GM12878 (cell line): Measurements from ENCODE around the gene SNAP29. TPM values are rescaled to one million over a fixed set of nuclear protein-coding genes. Genes with fewer than 3 reads are reported as not detected.

ENCODE experiments used
- ATAC-seq: fragments of 200-7000 bp; cut with Tn5 transposase; 3 replicates; pipeline ENCODE4 v1.9.1; 2020; ENCODE audit warnings: mild to moderate bottlenecking, moderate library complexity
- BruUV-seq: library from RNA; stranded (reverse); fragments of 400-500 nt; replicated peaks from 2 replicates; lab custom pipeline; 2021; lab: Mats Ljungman, UMichigan
- CTCF ChIA-PET: fragments of 300-600 bp; sonication (Branson Sonifier 250); formaldehyde crosslinking; extraction: SDS; loops from one replicate; lab custom pipeline; 2021; ENCODE audit warnings: inconsistent platforms; lab: Yijun Ruan, JAX
- POLR2A ChIA-PET: fragments of 350-600 bp; formaldehyde crosslinking; extraction: SDS; loops from one replicate; lab custom pipeline; 2021; ENCODE audit warnings: inconsistent platforms; lab: Charles Lee
- RAD21 ChIA-PET: fragments of 300-600 bp; sonication (Branson Sonifier 250); formaldehyde crosslinking; loops from one replicate; lab custom pipeline; 2023; ENCODE audit warnings: antibody characterized with exemption; ENCODE audit not compliant: unreplicated experiment; lab: Charles Lee
- SMC1A ChIA-PET: fragments of 300-600 bp; sonication (Branson Sonifier 250); formaldehyde crosslinking; loops from one replicate; lab custom pipeline; 2023; ENCODE audit not compliant: unreplicated experiment, uncharacterized antibody; lab: Charles Lee
- DNase-seq: peaks from one replicate; pipeline ENCODE4 v3.0.0-alpha.2; 2011; ENCODE audit warnings: low read depth, low spot score
- FAIRE-seq: peaks from 3 replicates; lab custom pipeline; 2011; peaks lifted over from hg19 to GRCh38; lab: Jason Lieb, UNC
- H2AFZ ChIP-seq: 2 replicates; pipeline ENCODE4 v1.6.0; 2011; ENCODE audit warnings: low read depth, low read length, control low read depth; ENCODE audit not compliant: control insufficient read depth
- H3K27ac ChIP-seq: 2 replicates; pipeline ENCODE4 v1.5.1; 2011; ENCODE audit warnings: control low read depth; ENCODE audit not compliant: control insufficient read depth, insufficient read depth
- H3K27me3 ChIP-seq, 2 experiments: replicated peaks in 1 of 2; 2 replicates each; pipeline versions ENCODE4 v1.6.0 to v1.6.1; 2011; ENCODE audit warnings: low read length in 1 of 2; ENCODE audit not compliant: control insufficient read depth in 2 of 2, insufficient read depth in 2 of 2
- H3K36me3 ChIP-seq, 2 experiments: 2 replicates each; pipeline ENCODE4 v1.5.1; 2011; ENCODE audit warnings: low read length in 1 of 2; ENCODE audit not compliant: control insufficient read depth in 2 of 2, insufficient read depth in 2 of 2
- H3K4me1 ChIP-seq: 2 replicates; pipeline ENCODE4 v1.6.1; 2011; ENCODE audit warnings: mild to moderate bottlenecking, low read length, moderate library complexity, mixed read lengths; ENCODE audit not compliant: control insufficient read depth, insufficient read depth
- H3K4me2 ChIP-seq: 2 replicates; pipeline ENCODE4 v1.6.0; 2011; ENCODE audit warnings: control low read depth; ENCODE audit not compliant: control insufficient read depth, insufficient read depth
- H3K4me3 ChIP-seq: fragments of 200-600 bp; sonication (generic); 2 replicates; pipeline ENCODE4 v1.5.1; 2016
- H3K79me2 ChIP-seq: 2 replicates; pipeline ENCODE4 v1.6.0; 2011; ENCODE audit warnings: low read length; ENCODE audit not compliant: control insufficient read depth, insufficient read depth
- H3K9ac ChIP-seq: 2 replicates; pipeline ENCODE4 v1.8.0; 2011; ENCODE audit warnings: low read length, control low read depth, mixed read lengths; ENCODE audit not compliant: control insufficient read depth, insufficient read depth
- H3K9me3 ChIP-seq: replicated peaks from 3 replicates; pipeline ENCODE4 v1.5.1; 2011; ENCODE audit warnings: mild to moderate bottlenecking, low read length; ENCODE audit not compliant: control insufficient read depth, insufficient read depth
- H4K20me1 ChIP-seq: 2 replicates; pipeline ENCODE4 v1.6.0; 2011; ENCODE audit not compliant: control insufficient read depth, insufficient read depth
- HDGF ChIP-seq: fragments of 450-650 bp; IDR thresholded peaks from 2 replicates; pipeline ENCODE4 v1.6.1; 2016; ENCODE audit warnings: antibody characterized with exemption
- LARP7 ChIP-seq: fragments of 450-650 bp; IDR thresholded peaks from 2 replicates; pipeline ENCODE4 v1.6.1; 2017; ENCODE audit warnings: mild to moderate bottlenecking
- MXI1 ChIP-seq: fragments of 150-350 bp; IDR thresholded peaks from 2 replicates; pipeline ENCODE4 v1.6.1; 2011; ENCODE audit warnings: low read depth, mild to moderate bottlenecking, inconsistent platforms, low read length, improper control_type of control experiment
- RBBP5 ChIP-seq: fragments of 200-600 bp; sonication (generic); conservative IDR thresholded peaks from 2 replicates; pipeline ENCODE4 v1.6.1; 2016
- RELB ChIP-seq: fragments of 450-650 bp; IDR thresholded peaks from 2 replicates; pipeline ENCODE4 v1.6.1; 2017; ENCODE audit warnings: low read depth, mild to moderate bottlenecking, moderate library complexity
- SREBF1 ChIP-seq: IDR thresholded peaks from 2 replicates; pipeline ENCODE4 v1.6.1; 2012; ENCODE audit warnings: mild to moderate bottlenecking, low read length
- SREBF2 ChIP-seq: IDR thresholded peaks from 2 replicates; pipeline ENCODE4 v1.6.1; 2012; ENCODE audit warnings: mild to moderate bottlenecking, low read length
- TAF1 ChIP-seq: IDR thresholded peaks from 2 replicates; pipeline ENCODE4 v1.6.1; 2011; ENCODE audit warnings: mild to moderate bottlenecking, low read depth, low read length, borderline replicate concordance
- TCF3 ChIP-seq: IDR thresholded peaks from 2 replicates; pipeline ENCODE4 v1.6.1; 2012; ENCODE audit warnings: low read depth, mild to moderate bottlenecking, low read length, borderline replicate concordance; ENCODE audit not compliant: insufficient read depth
- USF1 ChIP-seq: IDR thresholded peaks from 2 replicates; pipeline ENCODE4 v1.6.1; 2011; ENCODE audit warnings: borderline replicate concordance, low read depth, mild to moderate bottlenecking, moderate library complexity, mixed read lengths, low read length; ENCODE audit not compliant: insufficient read depth; ENCODE audit errors: extremely low read length
- USF2 ChIP-seq: IDR thresholded peaks from 2 replicates; pipeline ENCODE4 v1.6.1; 2011; ENCODE audit warnings: low read depth, low read length, improper control_type of control experiment, borderline replicate concordance
- ZBED1 ChIP-seq: IDR thresholded peaks from 2 replicates; pipeline ENCODE4 v1.6.1; 2016; ENCODE audit warnings: borderline replicate concordance
- ZNF384 ChIP-seq: IDR thresholded peaks from 2 replicates; pipeline ENCODE4 v1.6.1; 2012; ENCODE audit warnings: low read depth, mild to moderate bottlenecking, low read length, improper control_type of control experiment, borderline replicate concordance
- WGBS: methylation state at CpG from one replicate; pipeline ENCODE4 v1.1.6; 2016; ENCODE audit warnings: low lambda C conversion rate; ENCODE audit not compliant: insufficient replicate concordance, insufficient coverage; ENCODE audit errors: missing lambda C conversion rate; 5-methylcytosine and 5-hydroxymethylcytosine counted together
- in situ Hi-C: fragments of 300-500 bp; cut with MboI; formaldehyde crosslinking; loops from 9 replicates; pipeline ENCODE4 v1.14.3; 2018; ENCODE audit warnings: mixed read lengths
- intact Hi-C: fragments of 100-400 bp; cut with micrococcal nuclease; formaldehyde crosslinking; loops from one replicate; pipeline ENCODE4 v1.14.2; 2022; ENCODE audit not compliant: unreplicated experiment
- polyA plus RNA-seq, 11 experiments: library from polyadenylated mRNA; depleted of rRNA in 4 of 11; unstranded in 6 of 11; stranded (reverse) in 5 of 11; fragments of >200 nt; fragmentation: Nextera tagmentation in 4 of 11; fragmentation: Illumina TruSeq in 1 of 11; extraction: Ambion mirVana in 4 of 11; extraction: Trizol in 1 of 11; gene quantifications; 1 replicate in 1 of 11; 2 replicates in 10 of 11; pipeline versions ENCODE4 v1.2.1 to v1.2.3, GENCODE V29; 2011 to 2016; ENCODE audit warnings: inconsistent platforms in 2 of 11, missing spikeins in 2 of 11, low read depth in 1 of 11
- total RNA-seq, 4 experiments: library from RNA; depleted of rRNA in 3 of 4; stranded (reverse); fragments of >200 nt in 3 of 4; fragmentation: Illumina TruSeq in 1 of 4; extraction: Trizol in 1 of 4; gene quantifications; 2 replicates each; pipeline versions ENCODE4 v1.2.1 to v1.2.3, GENCODE V29; 2013 to 2021

Gene SNAP29
- total and polyA plus RNA-seq, 10 of the 15 experiments (the other 5 are each of a cell fraction or from before 2014, with no cell fraction given) = 4.7 to 45.7 (median 27.9) TPM

GRCh38 chr22:20811971-20812660 lies 46.7 kb upstream of the SNAP29 start:
- 100% methylated on average over 3 of the region's 5 CpGs for WGBS
- H4K20me1 ChIP-seq = no peaks in the 10 kb centered on the region
- no peak overlapping the region for H2AFZ ChIP-seq
- no peaks in the 10 kb centered on the region for H3K27me3 ChIP-seq
- H3K4me3 ChIP-seq = no peak overlapping the region
- intact Hi-C loops = no loop called here
- POLR2A ChIA-PET = no interaction called here
- no peak for FAIRE-seq
- SMC1A ChIA-PET = no interaction called here
- in situ Hi-C loops = no loop called here
- no peak overlapping the region for H3K27ac ChIP-seq
- H3K4me2 ChIP-seq = no peak overlapping the region
- no peak overlapping the region for H3K9ac ChIP-seq
- CTCF ChIA-PET = interaction anchor here (0.6 kb wide), 1 partner anchor 62 kb away, joined by 3 read pairs; no protein-coding TSS in a partner anchor
- RAD21 ChIA-PET = no interaction called here
- no peaks in the 10 kb centered on the region for H3K79me2 ChIP-seq
- no peak for DNase-seq
- no peaks in the 10 kb centered on the region for H3K4me1 ChIP-seq
- TF ChIP-seq ZNF384 = no peak
- TF ChIP-seq HDGF = no peak
- ATAC-seq = no peak
- peaks cover 3 to 4% of the 10 kb centered on the region in 2 experiments; a peak in 3 of 4 replicates for H3K36me3 ChIP-seq
- no peaks in the 10 kb centered on the region for H3K9me3 ChIP-seq
- BruUV-seq = no TSS peak

GRCh38 chr22:20813056-20813455 lies 45.8 kb upstream of the SNAP29 start:
- no TSS peak for BruUV-seq
- peaks cover 4 to 5% of the 10 kb centered on the region in 2 experiments; a peak in 2 of 4 replicates for H3K36me3 ChIP-seq
- RAD21 ChIA-PET = no interaction called here

More at GRCh38 chr22:20813056-20813455, 45.8 kb upstream of the SNAP29 start:
- Histone ChIP-seq H3K4me2 (no peak overlapping the region), H3K9ac (no peak overlapping the region), H3K4me1 (no peaks in the 10 kb centered on the region), H4K20me1 (no peaks in the 10 kb centered on the region), H3K27me3 (no peaks in the 10 kb centered on the region), H3K4me3 (no peak overlapping the region), H3K27ac (no peak overlapping the region), H3K79me2 (no peaks in the 10 kb centered on the region), H3K9me3 (no peaks in the 10 kb centered on the region), H2AFZ (no peak overlapping the region)
- intact Hi-C loops = no loop called here
- no peak for TF ChIP-seq USF2
- no peak for TF ChIP-seq RBBP5
- no peak for TF ChIP-seq LARP7
- no peak for TF ChIP-seq ZBED1
- TF ChIP-seq MXI1 = no peak
- TF ChIP-seq SREBF1 = no peak
- TF ChIP-seq TCF3 = no peak
- no peak for TF ChIP-seq TAF1
- no peak for TF ChIP-seq USF1
- no peak for TF ChIP-seq RELB
- TF ChIP-seq SREBF2 = no peak
- FAIRE-seq = no peak
- no peak for ATAC-seq
- WGBS = 92% methylated on average over 4 of the region's 4 CpGs
- ChIA-PET SMC1A (no interaction called here), CTCF (no interaction called here), POLR2A (interaction anchor here (0.5 kb wide), 1 partner anchor 42 kb away, joined by 3 read pairs; no protein-coding TSS in a partner anchor)
- in situ Hi-C loops = no loop called here
- no peak for DNase-seq
